SK-N-SH treated with all-trans-retinoic acid at 6 μM for 48 hours (cell line): Measurements from ENCODE around the gene ITPA.

Experiments
- ATAC-seq: fragments of 200-7000 bp; cut with Tn5 transposase; 3 replicates; pipeline ENCODE4 v1.9.1; 2020; ENCODE audit warnings: mild to moderate bottlenecking, moderate library complexity
- ARNTL ChIP-seq: fragments of 450-650 bp; formaldehyde crosslinking; IDR thresholded peaks from 2 replicates; pipeline ENCODE4 v1.5.0; 2020; ENCODE audit warnings: low read depth, mild to moderate bottlenecking, moderate library complexity, borderline replicate concordance
- BACH2 ChIP-seq: fragments of 250-450 bp; sonication (Bioruptor Pico); IDR thresholded peaks from 2 replicates; pipeline ENCODE4 v1.9.0; 2021; ENCODE audit warnings: mild to moderate bottlenecking, borderline replicate concordance
- CSDC2 ChIP-seq: fragments of 250-450 bp; sonication (Bioruptor Pico); IDR thresholded peaks from 2 replicates; pipeline ENCODE4 v1.5.0; 2020; ENCODE audit warnings: mild to moderate bottlenecking, moderate library complexity
- ESRRG ChIP-seq: fragments of 250-450 bp; sonication (Bioruptor Pico); IDR thresholded peaks from 2 replicates; pipeline ENCODE4 v1.6.1; 2021; ENCODE audit warnings: mild to moderate bottlenecking
- GLIS3 ChIP-seq: fragments of 250-450 bp; sonication (Bioruptor Pico); IDR thresholded peaks from 2 replicates; pipeline ENCODE4 v1.5.0; 2020; ENCODE audit warnings: mild to moderate bottlenecking, moderate library complexity
- ISL1 ChIP-seq: fragments of 250-450 bp; sonication (Bioruptor Pico); IDR thresholded peaks from 2 replicates; pipeline ENCODE4 v2.1.2; 2022; ENCODE audit warnings: mild to moderate bottlenecking, moderate library complexity
- OSR1 ChIP-seq: fragments of 250-450 bp; sonication (Bioruptor Pico); IDR thresholded peaks from 2 replicates; pipeline ENCODE4 v1.8.0; 2022; ENCODE audit warnings: moderate library complexity, mild to moderate bottlenecking, inconsistent platforms
- SNAI2 ChIP-seq: fragments of 250-450 bp; sonication (Bioruptor Pico); IDR thresholded peaks from 2 replicates; pipeline ENCODE4 v1.5.0; 2020; ENCODE audit warnings: mild to moderate bottlenecking, moderate library complexity
- TCF4 ChIP-seq: fragments of 250-450 bp; sonication (Bioruptor Pico); IDR thresholded peaks from 2 replicates; pipeline ENCODE4 v1.8.0; 2021; ENCODE audit warnings: mild to moderate bottlenecking, moderate library complexity, borderline replicate concordance
- TOX ChIP-seq: fragments of 250-450 bp; sonication (Bioruptor Pico); IDR thresholded peaks from 2 replicates; pipeline ENCODE4 v1.8.0; 2021; ENCODE audit warnings: mild to moderate bottlenecking, moderate library complexity, borderline replicate concordance
- ZC3H10 ChIP-seq: fragments of 250-450 bp; sonication (Bioruptor Pico); IDR thresholded peaks from 2 replicates; pipeline ENCODE4 v1.5.1; 2021; ENCODE audit warnings: mild to moderate bottlenecking, moderate library complexity
- ZFP3 ChIP-seq: fragments of 250-450 bp; sonication (Bioruptor Pico); IDR thresholded peaks from 2 replicates; pipeline ENCODE4 v1.5.0; 2020; ENCODE audit warnings: mild to moderate bottlenecking, moderate library complexity
- ZFP30 ChIP-seq: fragments of 450-650 bp; formaldehyde crosslinking; IDR thresholded peaks from 2 replicates; pipeline ENCODE4 v1.5.0; 2022; ENCODE audit warnings: mild to moderate bottlenecking, moderate library complexity
- ZNF565 ChIP-seq: fragments of 450-650 bp; formaldehyde crosslinking; conservative IDR thresholded peaks from 2 replicates; pipeline ENCODE4 v1.5.0; 2020; ENCODE audit warnings: low read depth, mild to moderate bottlenecking, moderate library complexity
- ZNF70 ChIP-seq: fragments of 450-650 bp; formaldehyde crosslinking; IDR thresholded peaks from 2 replicates; pipeline ENCODE4 v1.5.0; 2020; ENCODE audit warnings: mild to moderate bottlenecking, moderate library complexity
- ZNF8 ChIP-seq: fragments of 450-650 bp; formaldehyde crosslinking; IDR thresholded peaks from 2 replicates; pipeline ENCODE4 v1.5.0; 2020; ENCODE audit warnings: mild to moderate bottlenecking, moderate library complexity
- TF ChIP-seq, protein P1 (sequence below): fragments of 250-450 bp; sonication (Bioruptor Pico); IDR thresholded peaks from 2 replicates; pipeline ENCODE4 v1.8.0; 2020; ENCODE audit warnings: mild to moderate bottlenecking, moderate library complexity, borderline replicate concordance
- TF ChIP-seq, protein P2 (sequence below): fragments of 250-450 bp; sonication (Bioruptor Pico); IDR thresholded peaks from 2 replicates; pipeline ENCODE4 v1.5.1; 2021; ENCODE audit warnings: mild to moderate bottlenecking, moderate library complexity
- TF ChIP-seq, protein P3 (sequence below): fragments of 250-450 bp; sonication (Bioruptor Pico); IDR thresholded peaks from 2 replicates; pipeline ENCODE4 v1.5.1; 2020; ENCODE audit warnings: low read depth, mild to moderate bottlenecking, moderate library complexity
- TF ChIP-seq, protein P4 (sequence below): fragments of 250-450 bp; sonication (Bioruptor Pico); IDR thresholded peaks from 2 replicates; pipeline ENCODE4 v1.5.0; 2020; ENCODE audit warnings: mild to moderate bottlenecking, moderate library complexity
- TF ChIP-seq, protein P5 (sequence below): fragments of 250-450 bp; sonication (Bioruptor Pico); IDR thresholded peaks from 2 replicates; pipeline ENCODE4 v1.8.0; 2021; ENCODE audit warnings: low read depth, mild to moderate bottlenecking, moderate library complexity, borderline replicate concordance

Gene ITPA

DNA sequence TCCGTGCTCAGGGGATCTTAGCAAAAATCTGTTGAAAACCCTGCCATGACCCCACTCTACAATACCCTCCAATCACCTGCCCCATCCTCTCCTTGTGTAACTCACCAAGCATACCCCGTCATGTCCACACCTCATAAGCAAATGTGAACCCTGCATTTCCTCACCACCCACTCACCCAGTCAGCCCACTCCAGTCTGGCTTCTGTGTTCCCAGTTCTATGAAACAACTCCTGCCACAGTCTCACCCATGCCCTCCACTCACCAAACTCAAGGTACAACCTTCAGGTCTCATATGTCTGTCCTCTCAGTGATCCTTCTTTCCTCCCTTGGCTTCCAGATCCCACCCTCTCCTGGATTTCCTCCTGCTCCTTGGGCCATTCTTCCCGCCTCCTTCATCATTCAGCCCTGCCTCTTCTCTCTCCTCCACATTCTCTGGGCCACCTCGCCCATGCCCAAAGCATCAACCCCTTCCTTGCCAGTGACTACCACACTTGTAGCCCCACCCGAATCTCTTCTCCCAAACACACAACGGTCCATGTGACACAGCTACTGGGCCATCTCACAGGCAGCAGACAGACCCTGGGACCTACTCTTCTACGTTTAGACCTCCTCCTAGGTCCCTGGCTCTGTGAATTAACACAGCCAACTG lies 13.6 kb upstream of the ITPA start:
- no peak for TF ChIP-seq TCF4
- no peak for TF ChIP-seq ZFP30
- TF ChIP-seq ZNF70 (CRISPR knock-in tag), result no peak
- no peak for TF ChIP-seq ZNF8 (CRISPR knock-in tag)
- TF ChIP-seq ZC3H10 (CRISPR knock-in tag), result no peak
- no peak for TF ChIP-seq BACH2
- TF ChIP-seq CSDC2 (CRISPR knock-in tag), result no peak
- no peak for TF ChIP-seq OSR1 (CRISPR knock-in tag)
- no peak for TF ChIP-seq ZNF565 (CRISPR knock-in tag)
- no peak for TF ChIP-seq ESRRG (CRISPR knock-in tag)
- TF ChIP-seq, protein P1, sequence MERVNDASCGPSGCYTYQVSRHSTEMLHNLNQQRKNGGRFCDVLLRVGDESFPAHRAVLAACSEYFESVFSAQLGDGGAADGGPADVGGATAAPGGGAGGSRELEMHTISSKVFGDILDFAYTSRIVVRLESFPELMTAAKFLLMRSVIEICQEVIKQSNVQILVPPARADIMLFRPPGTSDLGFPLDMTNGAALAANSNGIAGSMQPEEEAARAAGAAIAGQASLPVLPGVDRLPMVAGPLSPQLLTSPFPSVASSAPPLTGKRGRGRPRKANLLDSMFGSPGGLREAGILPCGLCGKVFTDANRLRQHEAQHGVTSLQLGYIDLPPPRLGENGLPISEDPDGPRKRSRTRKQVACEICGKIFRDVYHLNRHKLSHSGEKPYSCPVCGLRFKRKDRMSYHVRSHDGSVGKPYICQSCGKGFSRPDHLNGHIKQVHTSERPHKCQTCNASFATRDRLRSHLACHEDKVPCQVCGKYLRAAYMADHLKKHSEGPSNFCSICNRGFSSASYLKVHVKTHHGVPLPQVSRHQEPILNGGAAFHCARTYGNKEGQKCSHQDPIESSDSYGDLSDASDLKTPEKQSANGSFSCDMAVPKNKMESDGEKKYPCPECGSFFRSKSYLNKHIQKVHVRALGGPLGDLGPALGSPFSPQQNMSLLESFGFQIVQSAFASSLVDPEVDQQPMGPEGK (CRISPR knock-in tag), result no peak
- no peak for TF ChIP-seq GLIS3
- TF ChIP-seq ZFP3 (CRISPR knock-in tag), result no peak
- no peak for TF ChIP-seq TOX (CRISPR knock-in tag)
- TF ChIP-seq, protein P2, sequence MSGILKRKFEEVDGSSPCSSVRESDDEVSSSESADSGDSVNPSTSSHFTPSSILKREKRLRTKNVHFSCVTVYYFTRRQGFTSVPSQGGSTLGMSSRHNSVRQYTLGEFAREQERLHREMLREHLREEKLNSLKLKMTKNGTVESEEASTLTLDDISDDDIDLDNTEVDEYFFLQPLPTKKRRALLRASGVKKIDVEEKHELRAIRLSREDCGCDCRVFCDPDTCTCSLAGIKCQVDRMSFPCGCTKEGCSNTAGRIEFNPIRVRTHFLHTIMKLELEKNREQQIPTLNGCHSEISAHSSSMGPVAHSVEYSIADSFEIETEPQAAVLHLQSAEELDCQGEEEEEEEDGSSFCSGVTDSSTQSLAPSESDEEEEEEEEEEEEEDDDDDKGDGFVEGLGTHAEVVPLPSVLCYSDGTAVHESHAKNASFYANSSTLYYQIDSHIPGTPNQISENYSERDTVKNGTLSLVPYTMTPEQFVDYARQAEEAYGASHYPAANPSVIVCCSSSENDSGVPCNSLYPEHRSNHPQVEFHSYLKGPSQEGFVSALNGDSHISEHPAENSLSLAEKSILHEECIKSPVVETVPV (CRISPR knock-in tag), result no peak
- no peak for ATAC-seq

DNA sequence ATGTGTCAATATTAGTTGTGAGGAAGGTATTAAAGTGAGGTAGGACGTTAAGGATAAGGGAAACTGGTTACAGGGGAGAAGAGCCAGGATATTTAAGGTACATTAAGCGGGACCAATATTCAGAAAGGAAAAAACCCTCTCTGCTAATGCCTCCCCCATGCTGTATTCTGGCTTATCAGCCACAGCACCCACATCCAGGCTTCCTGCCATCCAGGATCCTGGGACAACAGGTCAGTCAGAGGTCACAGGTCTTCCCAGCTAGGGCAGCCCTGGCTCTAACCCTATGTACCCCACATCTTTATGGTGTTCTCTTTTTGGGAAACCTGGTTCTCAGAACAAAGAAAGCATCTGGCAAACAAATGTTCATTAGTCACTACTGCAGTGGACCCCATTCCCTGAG lies 10.1 kb upstream of the ITPA start:
- no peak for ATAC-seq
- TF ChIP-seq, protein P3, sequence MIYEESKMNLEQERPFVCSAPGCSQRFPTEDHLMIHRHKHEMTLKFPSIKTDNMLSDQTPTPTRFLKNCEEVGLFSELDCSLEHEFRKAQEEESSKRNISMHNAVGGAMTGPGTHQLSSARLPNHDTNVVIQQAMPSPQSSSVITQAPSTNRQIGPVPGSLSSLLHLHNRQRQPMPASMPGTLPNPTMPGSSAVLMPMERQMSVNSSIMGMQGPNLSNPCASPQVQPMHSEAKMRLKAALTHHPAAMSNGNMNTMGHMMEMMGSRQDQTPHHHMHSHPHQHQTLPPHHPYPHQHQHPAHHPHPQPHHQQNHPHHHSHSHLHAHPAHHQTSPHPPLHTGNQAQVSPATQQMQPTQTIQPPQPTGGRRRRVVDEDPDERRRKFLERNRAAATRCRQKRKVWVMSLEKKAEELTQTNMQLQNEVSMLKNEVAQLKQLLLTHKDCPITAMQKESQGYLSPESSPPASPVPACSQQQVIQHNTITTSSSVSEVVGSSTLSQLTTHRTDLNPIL (CRISPR knock-in tag), result no peak
- TF ChIP-seq ZNF70 (CRISPR knock-in tag), result no peak
- TF ChIP-seq, protein P4, sequence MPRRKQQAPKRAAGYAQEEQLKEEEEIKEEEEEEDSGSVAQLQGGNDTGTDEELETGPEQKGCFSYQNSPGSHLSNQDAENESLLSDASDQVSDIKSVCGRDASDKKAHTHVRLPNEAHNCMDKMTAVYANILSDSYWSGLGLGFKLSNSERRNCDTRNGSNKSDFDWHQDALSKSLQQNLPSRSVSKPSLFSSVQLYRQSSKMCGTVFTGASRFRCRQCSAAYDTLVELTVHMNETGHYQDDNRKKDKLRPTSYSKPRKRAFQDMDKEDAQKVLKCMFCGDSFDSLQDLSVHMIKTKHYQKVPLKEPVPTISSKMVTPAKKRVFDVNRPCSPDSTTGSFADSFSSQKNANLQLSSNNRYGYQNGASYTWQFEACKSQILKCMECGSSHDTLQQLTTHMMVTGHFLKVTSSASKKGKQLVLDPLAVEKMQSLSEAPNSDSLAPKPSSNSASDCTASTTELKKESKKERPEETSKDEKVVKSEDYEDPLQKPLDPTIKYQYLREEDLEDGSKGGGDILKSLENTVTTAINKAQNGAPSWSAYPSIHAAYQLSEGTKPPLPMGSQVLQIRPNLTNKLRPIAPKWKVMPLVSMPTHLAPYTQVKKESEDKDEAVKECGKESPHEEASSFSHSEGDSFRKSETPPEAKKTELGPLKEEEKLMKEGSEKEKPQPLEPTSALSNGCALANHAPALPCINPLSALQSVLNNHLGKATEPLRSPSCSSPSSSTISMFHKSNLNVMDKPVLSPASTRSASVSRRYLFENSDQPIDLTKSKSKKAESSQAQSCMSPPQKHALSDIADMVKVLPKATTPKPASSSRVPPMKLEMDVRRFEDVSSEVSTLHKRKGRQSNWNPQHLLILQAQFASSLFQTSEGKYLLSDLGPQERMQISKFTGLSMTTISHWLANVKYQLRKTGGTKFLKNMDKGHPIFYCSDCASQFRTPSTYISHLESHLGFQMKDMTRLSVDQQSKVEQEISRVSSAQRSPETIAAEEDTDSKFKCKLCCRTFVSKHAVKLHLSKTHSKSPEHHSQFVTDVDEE (CRISPR knock-in tag), result no peak
- TF ChIP-seq ZFP3 (CRISPR knock-in tag), result no peak
- no peak for TF ChIP-seq ARNTL (CRISPR knock-in tag)
- TF ChIP-seq ZC3H10 (CRISPR knock-in tag), result no peak
- no peak for TF ChIP-seq ESRRG (CRISPR knock-in tag)
- TF ChIP-seq ZFP30, result no peak
- TF ChIP-seq BACH2, result no peak
- TF ChIP-seq SNAI2, result no peak
- no peak for TF ChIP-seq ZNF8 (CRISPR knock-in tag)

DNA sequence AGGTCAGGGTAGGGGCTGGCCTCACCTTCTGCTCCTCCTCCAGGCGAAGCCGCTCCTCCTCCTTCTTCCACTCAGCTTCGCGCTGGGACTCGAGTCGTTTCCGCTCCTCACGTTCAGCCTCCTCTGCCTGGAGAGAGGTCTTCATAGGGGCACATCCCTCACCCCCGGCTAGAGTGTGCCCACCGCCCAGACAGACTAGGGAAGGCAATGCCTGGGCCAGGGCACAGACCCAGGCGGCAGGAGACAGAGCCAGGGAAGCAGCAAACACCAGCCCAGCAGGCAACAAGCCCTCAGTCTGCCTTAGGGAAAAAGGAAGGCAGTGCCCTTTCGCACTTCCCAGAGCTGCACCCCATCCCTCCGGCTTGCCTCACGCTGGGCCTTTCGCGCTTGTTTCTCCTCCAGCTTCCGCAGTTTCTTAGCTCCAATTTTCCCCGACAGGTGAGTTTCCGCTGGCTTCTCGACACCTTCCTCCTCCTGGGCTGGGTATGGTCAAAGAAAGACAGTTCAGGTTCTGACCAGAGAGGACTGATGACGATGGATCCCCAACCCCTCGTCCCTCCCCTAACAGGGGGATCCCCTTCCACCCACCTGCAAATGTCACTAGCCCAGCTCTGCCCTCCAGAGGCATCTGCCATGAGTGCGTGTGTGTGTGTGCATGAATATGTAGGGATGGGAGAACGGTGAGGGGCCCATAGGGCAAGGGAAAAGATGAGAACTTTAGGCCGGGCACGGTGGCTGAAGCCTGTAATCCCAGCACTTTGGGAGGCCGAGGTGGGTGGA lies 9.1 kb upstream of the ITPA start:
- ATAC-seq, result no peak
- TF ChIP-seq, protein P5, sequence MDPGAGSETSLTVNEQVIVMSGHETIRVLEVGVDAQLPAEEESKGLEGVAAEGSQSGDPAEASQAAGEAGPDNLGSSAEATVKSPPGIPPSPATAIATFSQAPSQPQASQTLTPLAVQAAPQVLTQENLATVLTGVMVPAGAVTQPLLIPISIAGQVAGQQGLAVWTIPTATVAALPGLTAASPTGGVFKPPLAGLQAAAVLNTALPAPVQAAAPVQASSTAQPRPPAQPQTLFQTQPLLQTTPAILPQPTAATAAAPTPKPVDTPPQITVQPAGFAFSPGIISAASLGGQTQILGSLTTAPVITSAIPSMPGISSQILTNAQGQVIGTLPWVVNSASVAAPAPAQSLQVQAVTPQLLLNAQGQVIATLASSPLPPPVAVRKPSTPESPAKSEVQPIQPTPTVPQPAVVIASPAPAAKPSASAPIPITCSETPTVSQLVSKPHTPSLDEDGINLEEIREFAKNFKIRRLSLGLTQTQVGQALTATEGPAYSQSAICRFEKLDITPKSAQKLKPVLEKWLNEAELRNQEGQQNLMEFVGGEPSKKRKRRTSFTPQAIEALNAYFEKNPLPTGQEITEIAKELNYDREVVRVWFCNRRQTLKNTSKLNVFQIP (CRISPR knock-in tag), result no peak
- TF ChIP-seq ZFP30 (no peak), TCF4 (no peak), ZNF8 (CRISPR knock-in tag) (no peak), GLIS3 (no peak), ISL1 (no peak), ZFP3 (CRISPR knock-in tag) (no peak), ZC3H10 (CRISPR knock-in tag) (no peak), ZNF70 (CRISPR knock-in tag) (no peak), ESRRG (CRISPR knock-in tag) (no peak), ARNTL (CRISPR knock-in tag) (no peak)
- TF ChIP-seq, protein P2 (CRISPR knock-in tag), result no peak
- TF ChIP-seq, protein P4 (CRISPR knock-in tag), result no peak
